Measurements from ENCODE around the gene CD2.

CD2 gene

GRCh38 chr1:116760996-116761665 lies 6.9 kb downstream of the CD2 start:
- no peak for DNase-seq (ENCODE audit: low spot score)

- DNase-seq (ENCODE audit: low spot score) = no peak
Observed at GRCh38 chr1:116762281-116762680, 8.1 kb downstream of the CD2 start.

- DNase-seq (ENCODE audit: low spot score) = no peak
Observed at GRCh38 chr1:116762781-116763115, 8.5 kb downstream of the CD2 start.

GRCh38 chr1:116763116-116763786 lies 9.0 kb downstream of the CD2 start:
- DNase-seq (ENCODE audit: low spot score) = peak; percentile 84

- no peak for DNase-seq (ENCODE audit: low spot score)
Observed at GRCh38 chr1:116763787-116764465, 9.7 kb downstream of the CD2 start.

GRCh38 chr1:116764466-116764898 lies 10.3 kb downstream of the CD2 start:
- peak; percentile 69 for DNase-seq (ENCODE audit: low spot score)

- DNase-seq (ENCODE audit: low spot score) = no peak
Observed at GRCh38 chr1:116764906-116765862, 11.0 kb downstream of the CD2 start.

GRCh38 chr1:116765962-116766361 lies 11.7 kb downstream of the CD2 start:
- DNase-seq (ENCODE audit: low spot score) = no peak

- peak; percentile 67 for DNase-seq (ENCODE audit: low spot score)
Observed at GRCh38 chr1:116766616-116767469, 12.6 kb downstream of the CD2 start.

GRCh38 chr1:116767782-116768382 lies 13.7 kb downstream of the CD2 start:
- DNase-seq (ENCODE audit: low spot score) = no peak

- DNase-seq (ENCODE audit: low spot score) = no peak
Observed at GRCh38 chr1:116768416-116769103, 14.3 kb downstream of the CD2 start.

- no peak for DNase-seq (ENCODE audit: low spot score)
Observed at GRCh38 chr1:116769104-116769452, 14.8 kb downstream of the CD2 start.

- DNase-seq (ENCODE audit: low spot score) = peak; percentile 90
Observed at GRCh38 chr1:116769561-116769977, 15.3 kb downstream of the CD2 start.

GRCh38 chr1:116769994-116770393 lies 15.8 kb downstream of the CD2 start:
- DNase-seq (ENCODE audit: low spot score) = no peak

- DNase-seq (ENCODE audit: low spot score) = peak; percentile 59
Observed at GRCh38 chr1:116770625-116771024, 16.4 kb downstream of the CD2 start.

- DNase-seq (ENCODE audit: low spot score) = no peak
Observed at GRCh38 chr1:116771997-116772647, 17.9 kb downstream of the CD2 start.

GRCh38 chr1:116772648-116773045 lies 18.4 kb downstream of the CD2 start:
- DNase-seq (ENCODE audit: low spot score) = no peak

GRCh38 chr1:116775116-116775752 lies 21.0 kb downstream of the CD2 start:
- DNase-seq (ENCODE audit: low spot score) = no peak
